Heart right ventricle (tissue), 16 donors: Measurements from ENCODE around the gene RFC1. TPM values are rescaled to one million over a fixed set of nuclear protein-coding genes. Genes with fewer than 3 reads are reported as not detected.

Source experiments
- ATAC-seq, 8 donors: fragments of 200-7000 bp; cut with Tn5 transposase; one replicate each; pipeline ENCODE4 v1.9.1; 2020; ENCODE audit warnings: mild to moderate bottlenecking in 8 of 8, moderate library complexity in 8 of 8, moderate number of reproducible peaks in 1 of 8
- DNase-seq, 2 donors: peaks; one replicate each; pipeline ENCODE4 v3.0.0-alpha.2; 2020
- H3K27ac ChIP-seq, 10 donors: fragments of 200-600 bp; sonication (generic) in 2 of 10; one replicate each; pipeline versions ENCODE4 v1.5.0 to v1.8.0; 2020 to 2022; ENCODE audit warnings: mild to moderate bottlenecking in 3 of 10
- H3K27me3 ChIP-seq, 7 donors: fragments of 200-600 bp; one replicate each; pipeline ENCODE4 v1.8.0; 2021 to 2022; ENCODE audit warnings: mild to moderate bottlenecking in 2 of 7
- H3K36me3 ChIP-seq, 9 donors: fragments of 200-600 bp; sonication (generic) in 1 of 9; one replicate each; pipeline versions ENCODE4 v1.5.0 to v1.8.0; 2020 to 2022; ENCODE audit warnings: mild to moderate bottlenecking in 2 of 9
- H3K4me1 ChIP-seq, 9 donors: fragments of 200-600 bp; sonication (generic) in 1 of 9; one replicate each; pipeline versions ENCODE4 v1.5.0 to v1.8.0; 2020 to 2022; ENCODE audit warnings: mild to moderate bottlenecking in 4 of 9
- H3K4me3 ChIP-seq, 10 donors: fragments of 200-600 bp; sonication (generic) in 2 of 10; one replicate each; pipeline versions ENCODE4 v1.5.0 to v1.8.0; 2020 to 2022; ENCODE audit warnings: mild to moderate bottlenecking in 7 of 10, moderate library complexity in 2 of 10
- H3K9me3 ChIP-seq, 11 donors: fragments of 200-600 bp in 10 of 11; sonication (generic) in 2 of 11; one replicate each; pipeline versions ENCODE4 v1.5.0 to v1.8.0; 2013 to 2022; ENCODE audit warnings: mild to moderate bottlenecking in 2 of 11, control low read depth in 1 of 11, moderate library complexity in 1 of 11
- CTCF ChIP-seq, 9 donors: fragments of 200-600 bp; sonication (generic) in 2 of 9; IDR thresholded peaks; one replicate each; pipeline versions ENCODE4 v1.5.0 to v1.8.0; 2021 to 2022; ENCODE audit warnings: antibody characterized with exemption in 9 of 9, mild to moderate bottlenecking in 5 of 9, moderate library complexity in 1 of 9
- WGBS, 2 donors: extraction: QIAGEN DNeasy Blood & Tissue Kit; methylation state at CpG; one replicate each; pipeline ENCODE4 v1.1.7; 2013; ENCODE audit warnings: inconsistent platforms in 1 of 2; 5-methylcytosine and 5-hydroxymethylcytosine counted together
- intact Hi-C, 10 donors: fragments of 100-400 bp; cut with DNase I; formaldehyde crosslinking; loops; one replicate each; pipeline versions ENCODE4 v1.11.1 to v1.14.2; 2022
- polyA plus RNA-seq, 2 donors: library from polyadenylated mRNA; stranded (reverse); fragments of 200-250 nt; gene quantifications; one replicate each; pipeline ENCODE4 v1.2.3, GENCODE V29; 2013
- total RNA-seq, 10 donors: library from RNA; stranded (reverse); fragmentation: NEBNext Ultra II Directional in 3 of 10; extraction: Animal tissue kit (Norgen Biotek cat#: 25700) in 3 of 10; gene quantifications; one replicate each; pipeline versions ENCODE4 v1.2.1 to v1.2.4, GENCODE V29; 2021 to 2023
- donor health status: Arrhythmogenic right ventricular cardiomyopathy.
- donor health status: ischemic (EF 13 %, LVEDD 7.1; RV severe dilation, severe dysfunction).
- donor health status: healthy with polysubstance abuse.
- donor health status: DM: no; HTN: yes; CAD: no.
- donor health status: DM: no; HTN: no; CAD: no.
- donor health status: ischemic (EF 25% LVEDD 6.9; RV normal size, moderate dysfunction).
- donor health status: ischemic (EF 25% LVEDD 5.7; RV mildly dilated, moderate dysfunction).
- donor health status: healthy.
- donor health status: DM: yes; HTN: yes; CAD: no.
- donor health status: Ischemic cardiomyopathy.
- donor health status: ischemic (EF 35%, LVEDD 5.7; RV mildly dilated, moderate dysfunction).
- donor health status: nonischemic (EF 11% LVEDD 7.7; RV severe dilation, severe dysfunction).
- donor health status: DM: yes; HTN: yes; CAD: no.
- donor health status: PGD.
- donor health status: ischemic (EF 29% LVEDD 5.4; RV normal size, mild dysfunction).
- donor health status: nonischemic (EF 23%, LVEDD 6.1; RV moderate dilation, normal function).

Gene RFC1
- total and polyA plus RNA-seq, 12 donors = 5.7 to 31.0 (median 23.3) TPM

- H3K27ac ChIP-seq = no peak overlapping the region
- no peaks in the 10 kb centered on the region for H3K9me3 ChIP-seq
- ATAC-seq = peak in 7 of 8 donors; percentile 61 to 90 (median 69)
- intact Hi-C loops = no loop called here
- DNase-seq = no peak
- no peak overlapping the region for H3K4me3 ChIP-seq
- peaks cover 0 to 18% (median 11%) of the 10 kb centered on the region in 9 donors for H3K4me1 ChIP-seq
- H3K36me3 ChIP-seq = peaks cover 0 to 98% (median 24%) of the 10 kb centered on the region in 9 donors
- 40 to 62% methylated on average over 14 of the region's 14 CpGs for whole genome bisulfite sequencing, 2 donors
- no peak for TF ChIP-seq CTCF (IDR thresholded peaks at IDR 0.05)
- no peaks in the 10 kb centered on the region for H3K27me3 ChIP-seq
These were observed 60.1 kb downstream of the RFC1 start for GRCh38 chr4:39305912-39306677.

- H3K4me3 ChIP-seq = no peak overlapping the region
- ATAC-seq (no peak), DNase-seq (no peak)
- no peaks in the 10 kb centered on the region for H3K27me3 ChIP-seq
- 92 to 95% methylated on average over 5 of the region's 5 CpGs for WGBS, 2 donors
- H3K9me3 ChIP-seq = no peaks in the 10 kb centered on the region
- intact Hi-C loops = no loop called here
- TF ChIP-seq CTCF (IDR thresholded peaks at IDR 0.05) = no peak
- peaks cover 0 to 18% (median 11%) of the 10 kb centered on the region in 9 donors for H3K4me1 ChIP-seq
- H3K36me3 ChIP-seq = peaks cover 4 to 98% (median 35%) of the 10 kb centered on the region in 9 donors
- H3K27ac ChIP-seq = no peak overlapping the region
These were observed 61.5 kb downstream of the RFC1 start for GRCh38 chr4:39304651-39305050.

GRCh38 chr4:39303871-39304270 is 62.3 kb downstream of the RFC1 start:
- DNase-seq (no peak), ATAC-seq (no peak)
- no peak for TF ChIP-seq CTCF (IDR thresholded peaks at IDR 0.05)
- WGBS, 2 donors = 94 to 96% methylated on average over 3 of the region's 3 CpGs
- H3K4me1 ChIP-seq = peaks cover 0 to 12% (median 8%) of the 10 kb centered on the region in 9 donors
- no peaks in the 10 kb centered on the region for H3K9me3 ChIP-seq
- no peak overlapping the region for H3K27ac ChIP-seq
- H3K36me3 ChIP-seq = peaks cover 4 to 100% (median 41%) of the 10 kb centered on the region in 9 donors
- no peak overlapping the region for H3K4me3 ChIP-seq
- intact Hi-C loops = no loop called here
- H3K27me3 ChIP-seq = no peaks in the 10 kb centered on the region

GRCh38 chr4:39302901-39303300 is 63.3 kb downstream of the RFC1 start:
- intact Hi-C loops = no loop called here
- ATAC-seq (no peak), DNase-seq (no peak)
- H3K4me3 ChIP-seq = no peak overlapping the region
- WGBS, 2 donors = 97 to 100% methylated on average over 1 of the region's 1 CpG
- H3K36me3 ChIP-seq = peaks cover 4 to 100% (median 44%) of the 10 kb centered on the region in 9 donors
- H3K9me3 ChIP-seq = no peaks in the 10 kb centered on the region
- peaks cover 0 to 2% (median 0%) of the 10 kb centered on the region in 9 donors for H3K4me1 ChIP-seq
- H3K27ac ChIP-seq = no peak overlapping the region
- TF ChIP-seq CTCF (IDR thresholded peaks at IDR 0.05) = no peak
- H3K27me3 ChIP-seq = no peaks in the 10 kb centered on the region
